ENCODE data around the gene HHAT.
A peak's percentile ranks its signal among the peaks of the same experiment; 100 is the strongest.

The HHAT gene

DNA sequence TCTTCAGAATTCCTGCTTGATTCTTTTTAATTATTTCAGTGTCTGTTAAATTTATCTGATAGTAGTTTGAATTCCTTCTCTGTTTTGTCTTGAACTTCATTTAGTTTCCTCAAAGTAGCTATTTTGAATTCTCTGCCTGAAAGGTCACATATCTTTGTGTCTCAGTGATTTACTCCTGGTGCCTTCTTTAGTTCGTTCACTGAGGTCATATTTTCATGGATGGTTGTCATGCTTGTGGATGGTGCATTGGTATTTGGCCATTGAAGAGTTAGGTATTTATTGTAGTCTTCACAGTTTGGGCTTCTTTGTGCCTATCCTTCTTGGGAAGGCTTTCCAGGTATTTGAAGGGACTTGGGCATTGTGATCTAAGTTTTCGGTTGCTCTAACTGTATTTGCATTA lies 267.9 kb downstream of the HHAT start:
- no peak for DNase-seq (ENCODE audit: low read depth)
- H3K4me3 ChIP-seq (ENCODE audit: low read length) = no peak overlapping the region
- TF ChIP-seq, protein P1, sequence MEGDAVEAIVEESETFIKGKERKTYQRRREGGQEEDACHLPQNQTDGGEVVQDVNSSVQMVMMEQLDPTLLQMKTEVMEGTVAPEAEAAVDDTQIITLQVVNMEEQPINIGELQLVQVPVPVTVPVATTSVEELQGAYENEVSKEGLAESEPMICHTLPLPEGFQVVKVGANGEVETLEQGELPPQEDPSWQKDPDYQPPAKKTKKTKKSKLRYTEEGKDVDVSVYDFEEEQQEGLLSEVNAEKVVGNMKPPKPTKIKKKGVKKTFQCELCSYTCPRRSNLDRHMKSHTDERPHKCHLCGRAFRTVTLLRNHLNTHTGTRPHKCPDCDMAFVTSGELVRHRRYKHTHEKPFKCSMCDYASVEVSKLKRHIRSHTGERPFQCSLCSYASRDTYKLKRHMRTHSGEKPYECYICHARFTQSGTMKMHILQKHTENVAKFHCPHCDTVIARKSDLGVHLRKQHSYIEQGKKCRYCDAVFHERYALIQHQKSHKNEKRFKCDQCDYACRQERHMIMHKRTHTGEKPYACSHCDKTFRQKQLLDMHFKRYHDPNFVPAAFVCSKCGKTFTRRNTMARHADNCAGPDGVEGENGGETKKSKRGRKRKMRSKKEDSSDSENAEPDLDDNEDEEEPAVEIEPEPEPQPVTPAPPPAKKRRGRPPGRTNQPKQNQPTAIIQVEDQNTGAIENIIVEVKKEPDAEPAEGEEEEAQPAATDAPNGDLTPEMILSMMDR (conservative IDR thresholded peaks at IDR 0.05; ENCODE audit: low read length) = no peak

DNA sequence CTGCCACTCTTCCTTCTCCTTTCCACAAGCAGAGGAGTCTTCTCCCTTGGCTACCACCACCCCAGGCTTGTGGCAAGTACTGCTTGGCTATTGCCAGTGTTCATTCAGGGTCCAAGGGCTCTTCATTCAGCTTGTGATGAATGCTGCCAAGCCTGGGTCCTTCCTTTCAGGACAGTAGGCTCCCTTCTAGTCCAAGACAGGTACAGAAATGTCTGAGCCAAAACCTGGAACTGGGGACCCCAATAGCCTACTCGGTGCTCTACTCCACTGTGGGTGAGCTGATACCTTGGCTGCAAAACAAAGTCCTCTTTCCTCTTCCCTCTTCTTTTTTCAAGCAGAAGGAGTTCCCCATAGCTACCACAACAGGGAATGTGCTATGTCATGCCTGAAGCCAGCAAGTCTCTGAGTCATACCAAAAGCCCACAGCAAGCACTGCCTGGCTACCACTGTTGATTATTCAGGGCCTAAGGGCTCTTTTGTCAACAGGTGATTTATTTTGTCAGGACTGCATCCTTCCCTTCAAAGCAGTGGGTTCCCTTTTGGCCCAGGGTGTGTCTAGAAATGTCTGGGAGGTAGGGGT lies 268.9 kb downstream of the HHAT start:
- peak; percentile 96 for DNase-seq (ENCODE audit: low read depth)
- H3K4me3 ChIP-seq (ENCODE audit: low read length) = no peak overlapping the region; the same call in 1 of the 2 replicates
- TF ChIP-seq, protein P1 (conservative IDR thresholded peaks at IDR 0.05; ENCODE audit: low read length) = no peak; the same call in 1 of the 2 replicates

DNA sequence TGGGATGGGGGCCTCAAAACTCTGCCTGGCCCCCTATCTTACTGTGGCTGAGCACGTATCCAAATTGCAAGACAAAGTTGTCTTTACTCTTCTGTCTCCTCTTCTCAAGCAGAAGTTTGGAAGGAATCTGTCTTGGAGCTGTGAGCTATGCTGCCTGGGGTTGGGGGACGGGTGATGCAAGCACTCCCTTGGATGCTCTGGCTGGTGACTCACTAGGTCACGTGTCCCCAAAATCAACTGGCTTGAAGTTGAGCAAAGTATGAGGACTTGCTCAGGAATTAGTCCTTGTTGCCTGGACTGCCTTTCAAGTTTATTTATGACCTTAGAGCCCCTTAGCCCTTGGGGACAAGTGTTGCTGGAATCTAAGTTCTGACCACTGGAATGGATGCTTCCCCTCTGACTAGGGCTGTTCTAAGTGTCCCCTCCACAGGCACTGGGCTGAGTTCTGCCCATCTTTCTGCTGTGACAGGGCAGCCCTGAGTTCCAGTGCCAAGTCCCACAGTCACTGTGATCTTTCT lies 269.5 kb downstream of the HHAT start:
- peak; percentile 99 for DNase-seq (ENCODE audit: low read depth)
- no peak overlapping the region; the same call in 1 of the 2 replicates for H3K4me3 ChIP-seq (ENCODE audit: low read length)
- TF ChIP-seq, protein P1 (conservative IDR thresholded peaks at IDR 0.05; ENCODE audit: low read length) = no peak

DNA sequence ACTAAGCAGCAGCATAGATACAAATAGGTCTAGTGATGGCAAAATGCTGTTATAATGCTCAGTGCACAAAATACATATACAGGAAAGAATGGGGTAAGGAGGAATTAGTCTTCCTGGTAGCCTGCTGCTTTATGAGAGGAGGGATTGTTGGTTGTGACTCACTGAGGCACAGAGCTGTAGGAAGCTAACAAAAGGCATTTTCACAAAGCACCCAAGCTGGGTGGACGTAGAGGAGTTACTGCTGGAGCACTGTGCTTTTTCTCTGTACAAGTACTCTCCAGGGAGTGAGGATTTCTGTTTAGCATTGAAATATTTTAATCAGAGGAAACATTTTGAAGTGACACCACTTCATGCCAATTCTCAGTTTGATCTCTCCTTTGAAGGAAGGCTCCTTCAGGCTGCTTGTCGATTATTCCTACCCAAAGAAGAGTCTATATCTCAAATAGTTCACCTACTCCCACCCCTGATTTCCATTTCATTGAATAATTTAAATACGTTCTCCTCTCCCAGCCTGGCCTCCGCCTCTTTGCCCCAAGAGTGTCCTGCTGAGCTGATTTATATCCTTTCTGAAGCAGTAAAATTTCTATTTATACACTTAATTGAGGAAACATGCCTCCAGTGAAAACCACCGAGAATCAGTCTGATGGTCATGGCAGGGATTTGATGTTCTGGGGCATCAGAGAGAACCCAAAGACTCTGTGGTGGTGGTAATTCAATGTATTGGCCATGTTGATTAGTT lies 271.9 kb downstream of the HHAT start:
- no peak for DNase-seq (ENCODE audit: low read depth)
- TF ChIP-seq, protein P1 (conservative IDR thresholded peaks at IDR 0.05; ENCODE audit: low read length) = no peak

DNA sequence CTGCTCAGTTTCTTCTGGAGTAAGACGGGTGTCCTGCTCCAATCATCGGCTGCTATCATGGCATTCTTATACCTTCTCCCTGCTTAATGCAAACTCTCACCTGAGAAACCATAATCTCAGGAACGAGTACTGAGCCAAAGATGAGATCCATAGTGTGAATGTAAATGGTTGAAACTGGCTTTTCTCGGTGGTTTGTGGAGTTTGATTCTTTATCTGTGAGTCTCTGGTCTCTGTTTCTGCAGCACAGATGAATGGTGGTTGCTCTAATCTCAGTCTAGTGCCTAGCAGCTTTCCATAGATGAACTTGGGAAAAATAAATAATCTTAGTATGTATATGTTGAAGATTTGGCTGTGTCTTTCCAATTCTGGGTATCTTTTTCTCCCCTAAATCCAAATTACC lies 274.4 kb downstream of the HHAT start:
- no peak for DNase-seq (ENCODE audit: low read depth)
- TF ChIP-seq, protein P1 (conservative IDR thresholded peaks at IDR 0.05; ENCODE audit: low read length) = no peak
- no peak overlapping the region for H3K4me3 ChIP-seq (ENCODE audit: low read length)

More for the DNA sequence above, 271.9 kb downstream of the HHAT start:
- no peak overlapping the region for H3K4me3 ChIP-seq (ENCODE audit: low read length)

DNA sequence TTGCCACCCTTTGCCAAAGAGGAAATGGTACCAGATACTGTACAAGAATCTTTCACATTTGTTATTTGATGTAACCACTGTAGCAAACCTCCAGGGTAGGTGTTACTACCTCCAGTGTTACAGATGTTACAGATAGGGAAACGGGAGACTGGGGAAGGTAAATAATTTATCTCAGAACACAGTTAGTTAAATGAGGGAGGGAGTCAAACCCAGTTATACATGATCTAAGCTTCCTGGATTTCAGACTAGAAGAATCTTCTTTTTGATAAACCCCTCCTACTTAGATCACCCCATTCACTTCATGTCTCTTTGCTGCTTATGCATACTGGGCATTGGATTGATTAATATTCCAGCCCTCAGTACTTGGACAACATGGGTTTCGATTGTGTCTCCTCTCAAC lies 276.4 kb downstream of the HHAT start:
- TF ChIP-seq, protein P1 (conservative IDR thresholded peaks at IDR 0.05; ENCODE audit: low read length) = no peak
- DNase-seq (ENCODE audit: low read depth) = no peak
- H3K4me3 ChIP-seq (ENCODE audit: low read length) = no peak overlapping the region

DNA sequence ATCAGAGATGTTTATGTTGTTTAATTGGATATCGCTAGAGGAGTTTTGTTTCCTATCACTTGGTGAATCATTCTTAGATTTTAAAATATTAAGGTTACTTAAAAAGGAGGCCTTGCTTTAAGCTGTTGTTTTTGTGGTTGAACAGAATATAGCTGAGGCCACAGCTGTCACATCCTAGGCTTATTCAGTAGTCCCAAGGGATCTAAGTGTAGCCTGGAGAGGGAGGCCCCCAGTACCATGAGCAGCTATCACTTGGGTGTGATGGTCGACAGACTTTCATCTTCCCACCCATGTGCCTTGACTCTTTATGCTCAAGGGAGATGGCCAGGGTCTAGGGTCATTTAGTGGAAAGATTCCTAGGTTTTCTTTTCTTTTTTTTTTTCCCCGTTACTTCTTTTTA lies 278.7 kb downstream of the HHAT start:
- H3K4me3 ChIP-seq (ENCODE audit: low read length) = no peak overlapping the region
- TF ChIP-seq, protein P1 (conservative IDR thresholded peaks at IDR 0.05; ENCODE audit: low read length) = no peak

More for the DNA sequence above, 278.7 kb downstream of the HHAT start:
- no peak for DNase-seq (ENCODE audit: low read depth)

Measured in AG10803 (cell line).